Activated naive CD4-positive, alpha-beta T cell (primary cell): Measurements from ENCODE around the gene PRKCQ.

Source experiments
- DNase-seq, 4 experiments: peaks; one replicate each; lab custom pipeline; 2025; lab: John Stamatoyannopoulos, UW

Gene PRKCQ

DNA sequence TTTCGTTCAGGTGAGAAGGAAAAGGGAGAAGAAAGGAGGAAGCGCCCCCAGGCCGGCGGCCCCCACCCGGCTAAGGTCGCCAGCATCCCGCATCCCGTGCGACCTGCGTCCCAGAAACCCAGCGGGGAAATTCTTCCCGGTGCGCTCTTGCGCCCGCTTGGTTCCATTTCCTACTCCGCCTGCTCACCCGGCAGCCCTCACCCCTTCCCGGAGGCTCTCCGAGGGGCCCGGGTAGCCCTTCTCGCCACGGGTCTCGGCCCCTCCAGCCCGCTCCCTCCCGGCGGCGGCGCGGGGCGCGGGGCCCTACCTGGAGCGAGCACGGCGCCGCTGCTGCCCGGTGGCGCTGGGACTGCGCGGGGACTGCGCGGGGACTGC lies at the start of gene PRKCQ:
PRKCQ (minus strand) TSS at position 373 of the 375 bp plus-strand sequence. CDS start 65,141 bp downstream, outside the sequence.
- no peak for DNase-seq

DNA sequence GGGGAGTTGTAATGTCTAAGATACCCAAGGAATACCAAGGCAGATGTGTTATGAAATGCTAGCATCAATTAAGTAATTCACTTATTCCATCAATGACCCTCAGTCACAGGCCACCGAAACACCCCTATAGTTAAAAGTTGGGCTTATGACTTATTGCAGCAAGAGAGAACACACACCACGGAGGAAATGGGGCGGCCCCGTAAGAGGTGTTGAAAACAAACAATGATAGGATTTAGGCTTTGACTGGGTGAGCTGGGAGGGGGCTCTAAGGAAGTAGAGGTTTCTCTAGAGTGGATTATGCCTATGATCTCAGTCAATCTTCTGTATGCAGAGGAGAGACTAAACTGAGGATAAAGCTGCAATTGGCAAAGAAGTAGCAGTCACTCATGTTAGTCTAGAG lies 45.4 kb upstream of the PRKCQ start:
- no peak for DNase-seq

DNA sequence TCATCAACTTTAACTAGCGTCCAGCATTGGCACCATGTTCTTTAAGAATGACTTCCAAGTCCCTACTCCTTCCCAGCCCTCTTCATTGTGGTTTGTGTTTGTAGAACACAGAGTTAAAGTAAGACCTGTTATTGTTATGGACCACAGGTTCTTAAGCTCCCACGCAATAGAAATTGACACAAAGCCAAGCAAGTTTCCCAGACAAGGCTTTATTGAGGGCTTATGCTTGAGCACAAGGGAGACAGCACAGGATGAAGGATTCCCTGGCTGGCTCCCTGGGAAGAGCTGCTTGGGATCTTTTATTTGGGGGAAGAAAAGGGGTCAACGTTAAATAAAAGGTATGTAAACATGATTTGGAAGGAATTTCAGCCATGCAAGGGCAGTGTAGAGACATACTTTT lies 44.3 kb upstream of the PRKCQ start:
- no peak for DNase-seq

DNA sequence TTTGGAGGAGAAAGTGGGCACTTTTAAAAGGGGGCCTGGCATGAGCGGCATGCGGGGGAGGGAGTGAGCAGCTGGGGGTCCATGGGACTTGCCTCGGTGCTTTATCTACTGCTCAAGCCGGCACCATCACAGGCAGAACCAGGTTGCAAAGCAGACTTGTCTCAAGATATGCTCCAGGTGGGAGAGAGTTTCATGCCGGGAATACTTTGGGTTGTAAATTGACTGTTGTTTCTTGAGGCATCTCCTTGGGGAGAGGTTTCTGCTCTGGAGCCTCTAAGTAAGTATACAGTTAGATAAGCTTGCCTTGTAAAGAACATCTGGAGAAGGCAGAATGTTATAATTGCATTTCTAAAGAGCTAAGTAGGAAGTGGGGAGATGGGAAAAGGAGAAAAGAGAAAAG lies 42.8 kb upstream of the PRKCQ start:
- DNase-seq: no peak

DNA sequence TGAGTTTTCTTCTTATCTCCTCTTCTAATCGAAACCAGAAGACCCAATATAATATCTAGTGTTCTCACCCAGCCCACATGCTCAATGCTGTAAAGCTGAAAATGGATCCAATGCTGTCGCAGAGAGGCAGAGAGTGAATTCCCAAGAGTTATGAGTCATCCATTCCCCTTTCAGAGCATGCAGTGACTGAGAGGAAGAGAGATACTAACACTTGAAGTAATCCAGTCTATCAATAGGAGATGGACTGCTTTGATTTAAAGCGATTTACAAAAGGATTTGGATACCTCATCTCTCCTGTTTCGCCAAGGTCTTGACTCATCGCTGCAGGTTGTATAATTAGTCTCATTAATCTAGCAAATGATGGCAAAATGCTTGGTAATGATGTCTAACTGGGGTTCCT lies 41.5 kb upstream of the PRKCQ start:
- no peak for DNase-seq

DNA sequence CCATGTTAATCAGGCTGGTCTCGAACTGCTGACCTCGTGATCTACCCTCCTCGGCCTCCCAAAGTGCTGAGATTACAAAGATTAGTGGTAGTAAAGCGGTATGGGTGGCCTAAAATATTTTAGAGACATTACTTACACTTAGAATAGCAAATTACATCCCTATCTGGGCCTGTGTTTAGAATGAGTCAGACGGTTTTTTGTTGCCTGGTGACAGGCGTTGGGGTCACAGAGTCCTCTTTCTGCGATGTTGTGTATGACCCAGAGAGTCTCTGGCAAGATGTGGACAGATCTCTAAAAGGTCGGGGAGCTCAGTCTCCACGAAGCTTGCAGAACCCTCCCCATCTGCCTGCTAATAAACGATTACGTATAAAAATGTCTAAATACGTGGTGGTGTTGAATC lies 39.6 kb upstream of the PRKCQ start:
- no peak for DNase-seq

DNA sequence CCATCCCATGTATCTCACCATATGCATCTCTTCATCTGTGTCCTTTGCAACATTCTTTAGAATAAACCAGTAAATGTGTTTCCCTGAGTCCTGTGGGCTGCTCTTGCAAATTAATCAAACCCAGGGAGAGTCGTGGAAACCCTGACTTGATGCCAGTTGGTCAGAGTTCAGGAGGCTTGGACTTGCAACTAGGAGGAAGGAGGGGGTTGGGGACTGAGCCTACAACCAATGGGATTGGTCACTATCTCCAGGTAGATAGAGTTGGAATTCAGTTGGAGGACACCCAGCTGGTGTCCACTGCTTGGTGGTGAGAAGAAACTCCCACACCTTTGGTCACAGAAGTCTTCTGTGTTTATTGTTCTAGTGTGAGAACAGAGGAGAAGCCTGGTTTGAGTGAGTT lies 38.3 kb upstream of the PRKCQ start:
- DNase-seq: no peak

DNA sequence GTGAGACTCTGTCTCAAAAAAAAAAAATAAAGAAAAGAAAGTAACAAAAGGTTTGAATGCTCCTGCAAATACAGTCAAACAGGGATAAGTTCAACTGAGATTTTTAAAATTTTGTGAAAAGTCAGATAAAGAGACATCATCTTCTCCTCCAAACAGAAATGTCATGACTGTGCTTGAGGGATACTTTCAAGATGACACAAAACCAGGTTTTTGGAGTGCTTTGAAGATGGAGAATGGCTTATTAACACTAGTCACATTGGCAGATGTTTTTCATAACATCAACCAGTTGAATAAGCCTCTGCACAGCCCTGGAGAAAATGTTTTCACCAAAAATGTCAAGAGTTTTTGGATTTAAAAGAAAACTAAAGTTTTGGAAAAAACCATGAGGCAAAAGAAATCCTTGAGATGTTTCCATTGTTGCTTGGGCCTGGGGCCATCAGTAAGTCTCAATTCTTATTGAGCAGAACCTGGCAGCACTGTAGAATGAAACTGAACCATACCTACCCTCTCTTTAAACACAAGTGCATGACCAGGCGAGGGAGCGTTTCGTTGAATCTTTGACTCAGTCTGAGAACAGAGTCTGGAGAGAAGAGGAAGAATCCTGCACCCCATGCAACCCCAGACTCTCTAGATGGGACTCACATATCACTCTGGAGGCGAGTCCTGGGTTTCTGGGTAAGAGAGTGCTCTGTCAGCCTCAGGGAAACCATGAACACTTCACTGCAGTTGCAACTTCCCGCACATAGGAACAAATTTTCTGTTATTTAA lies 37.4 kb upstream of the PRKCQ start:
- DNase-seq: no peak

DNA sequence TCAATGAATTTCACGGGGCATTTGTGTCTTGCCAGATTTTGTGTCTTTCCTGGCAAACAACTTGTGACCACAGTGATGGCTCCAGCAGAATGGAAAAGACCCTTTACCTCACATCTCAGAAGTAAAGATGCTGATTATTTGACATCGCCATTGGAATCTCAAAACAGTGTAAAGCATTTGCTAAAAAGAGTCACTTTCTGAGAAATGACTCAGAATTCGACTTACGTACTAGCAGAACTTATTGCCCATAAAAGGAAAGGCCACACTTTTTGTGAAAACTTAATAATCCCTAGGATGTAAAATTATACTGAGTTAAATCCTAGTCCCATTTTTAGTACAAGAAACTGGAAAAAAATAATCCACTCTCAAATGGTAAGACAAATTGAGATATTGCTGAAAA lies 35.9 kb upstream of the PRKCQ start:
- DNase-seq: no peak

DNA sequence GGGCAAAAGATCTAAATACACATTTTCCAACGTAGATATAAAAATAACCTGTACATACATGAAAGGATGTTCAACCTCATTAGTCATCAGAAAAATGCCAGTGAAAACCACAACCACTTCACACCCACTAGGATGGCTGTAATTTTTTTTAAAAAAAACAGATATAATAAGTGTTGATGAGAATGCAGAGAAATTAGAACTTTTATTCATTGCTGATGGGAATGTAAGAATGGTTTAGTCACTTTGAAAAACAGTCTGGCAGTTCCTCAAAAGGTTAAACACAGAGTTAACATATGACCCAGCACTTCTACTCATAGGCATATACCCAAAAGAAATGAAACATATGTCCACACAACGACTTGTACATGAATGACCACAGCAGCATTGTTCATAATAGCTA lies 32.3 kb upstream of the PRKCQ start:
- no peak for DNase-seq

DNA sequence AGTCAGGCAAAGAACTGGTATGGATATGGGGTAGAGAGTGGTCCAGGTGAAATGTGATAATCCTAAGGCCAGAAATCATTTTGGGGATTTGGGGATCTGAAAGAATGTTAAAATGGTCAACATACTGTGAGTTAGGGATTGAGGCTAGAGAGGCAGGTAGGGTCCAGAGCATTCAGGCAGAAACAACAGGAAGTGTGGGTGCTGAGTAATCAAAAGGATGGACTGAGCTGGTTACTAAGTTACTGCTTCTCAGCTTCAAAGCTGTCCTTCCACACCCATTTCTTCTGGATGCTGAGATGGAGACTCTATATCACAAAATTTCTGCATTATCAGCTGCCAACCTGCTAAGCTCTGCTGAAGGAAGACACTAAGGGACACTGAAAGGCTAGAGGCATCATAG lies 30.6 kb upstream of the PRKCQ start:
- no peak for DNase-seq

DNA sequence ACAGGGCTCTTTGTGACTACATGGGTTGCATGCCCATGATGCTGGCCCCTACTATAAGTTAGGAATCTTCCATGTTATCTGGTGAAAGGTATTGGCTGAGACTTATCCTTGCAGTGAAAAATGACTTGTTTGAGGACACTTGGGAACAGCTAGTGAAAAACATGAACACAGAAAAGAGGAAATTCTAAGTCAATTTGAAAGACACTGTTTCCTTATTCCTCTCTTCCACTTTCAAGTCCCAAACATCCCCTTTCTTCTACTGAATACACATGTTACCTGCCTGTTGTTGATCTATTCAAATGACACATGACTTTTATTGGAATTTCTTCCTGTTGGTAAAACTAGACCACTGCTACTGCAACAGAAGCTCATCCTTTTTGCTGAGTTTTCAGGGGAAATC lies 29.5 kb upstream of the PRKCQ start:
- no peak for DNase-seq

DNA sequence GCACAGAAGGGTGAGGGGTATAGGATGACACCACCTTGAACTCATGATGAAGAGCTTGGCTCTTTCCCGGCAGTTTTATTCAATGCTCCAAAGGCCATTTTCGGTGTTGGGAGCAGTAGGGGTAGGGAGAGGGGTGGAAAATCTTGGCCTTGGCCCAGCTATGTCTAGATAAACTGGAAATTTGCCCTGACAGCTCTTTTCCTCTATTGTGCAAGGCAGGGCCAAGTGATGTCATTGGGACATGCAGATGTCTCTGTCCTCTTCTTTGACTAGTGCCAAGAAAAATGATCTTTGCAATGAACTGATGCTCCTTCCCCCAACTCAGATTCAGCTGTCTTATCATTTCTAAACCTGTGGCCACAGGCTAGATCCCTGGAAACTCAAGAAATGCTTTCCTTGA lies 27.7 kb upstream of the PRKCQ start:
- no peak for DNase-seq

DNA sequence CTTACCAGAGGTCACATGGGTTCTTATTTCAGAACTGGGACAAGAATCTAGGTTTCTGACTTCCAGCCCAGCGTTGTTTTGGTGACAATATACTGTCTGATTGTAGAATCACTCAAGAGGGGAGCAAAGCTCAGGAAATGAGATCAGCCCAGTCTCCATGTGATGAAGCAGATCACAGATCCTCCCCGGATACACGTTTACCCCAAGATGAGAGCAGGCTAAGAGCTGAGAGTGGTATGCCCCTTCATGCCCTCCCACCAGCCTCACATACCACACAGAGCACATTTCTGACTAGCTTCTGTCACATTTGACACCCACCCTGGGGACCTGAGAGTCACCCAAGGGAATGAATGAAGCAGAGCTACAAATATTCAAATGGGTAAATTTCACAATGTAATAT lies 27.1 kb upstream of the PRKCQ start:
- DNase-seq: no peak

DNA sequence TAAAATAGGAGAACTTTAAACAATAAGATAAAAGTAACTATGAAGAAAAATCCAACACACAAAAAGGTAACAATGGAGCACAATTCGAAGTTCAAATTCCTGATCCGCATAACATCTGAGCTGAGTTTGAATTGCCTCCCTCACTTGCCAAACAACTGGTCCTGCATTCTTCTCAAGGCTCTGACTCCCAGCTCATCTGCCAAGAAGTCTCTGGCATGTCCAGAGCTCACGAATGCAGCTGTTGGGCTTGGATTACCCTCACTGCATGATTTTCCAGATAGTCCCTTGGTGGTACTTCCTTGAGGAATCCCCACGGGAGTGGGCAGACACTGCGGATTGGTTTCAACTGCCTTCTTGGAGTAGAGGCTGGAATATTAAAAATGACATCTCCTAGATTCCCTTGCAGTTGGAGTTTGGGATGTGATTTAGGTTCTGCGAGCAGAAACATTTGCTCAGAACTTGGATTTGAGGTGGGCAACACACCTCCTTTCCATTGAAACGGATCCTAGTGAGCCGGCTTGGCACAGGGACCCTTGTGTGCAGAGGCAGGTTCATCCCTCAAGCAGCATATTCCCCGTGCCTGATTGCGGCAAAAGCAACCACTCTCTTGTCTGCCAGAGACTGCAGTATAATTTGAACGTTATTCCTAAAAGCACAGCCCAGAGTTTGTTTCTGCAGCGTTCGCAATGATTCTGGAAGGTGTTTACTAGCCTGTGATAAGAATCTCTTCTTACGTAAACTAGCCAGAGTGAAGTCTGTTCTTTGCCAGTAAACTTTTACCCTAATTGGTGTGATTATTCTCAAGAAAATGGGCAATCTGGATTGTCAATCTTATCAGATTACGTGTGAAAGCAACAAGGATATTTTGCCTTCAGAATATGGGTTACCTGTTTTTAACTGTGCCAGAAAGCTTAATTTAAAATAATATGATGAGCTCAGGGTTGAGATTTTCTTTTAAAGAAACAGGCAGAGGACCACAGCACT lies 23.4 kb upstream of the PRKCQ start:
- DNase-seq: no peak

DNA sequence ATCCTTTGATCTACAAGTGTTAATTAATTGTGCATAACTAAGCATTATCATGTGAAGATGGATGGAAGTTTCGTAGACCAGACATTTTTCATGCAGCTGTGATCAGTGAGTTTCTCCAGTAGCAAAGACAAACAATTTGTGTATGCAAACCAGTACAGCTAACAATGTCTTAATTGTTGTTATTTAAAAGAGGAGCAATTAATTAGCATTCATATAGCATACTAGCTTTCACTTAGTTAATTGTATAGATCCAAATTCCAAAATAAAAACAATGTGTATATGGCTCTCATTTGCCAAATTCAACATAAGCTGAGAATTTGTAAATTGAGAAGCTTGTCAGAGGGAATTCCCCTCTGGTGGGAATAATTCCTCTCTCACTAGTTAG lies 22.6 kb upstream of the PRKCQ start:
- no peak for DNase-seq

DNA sequence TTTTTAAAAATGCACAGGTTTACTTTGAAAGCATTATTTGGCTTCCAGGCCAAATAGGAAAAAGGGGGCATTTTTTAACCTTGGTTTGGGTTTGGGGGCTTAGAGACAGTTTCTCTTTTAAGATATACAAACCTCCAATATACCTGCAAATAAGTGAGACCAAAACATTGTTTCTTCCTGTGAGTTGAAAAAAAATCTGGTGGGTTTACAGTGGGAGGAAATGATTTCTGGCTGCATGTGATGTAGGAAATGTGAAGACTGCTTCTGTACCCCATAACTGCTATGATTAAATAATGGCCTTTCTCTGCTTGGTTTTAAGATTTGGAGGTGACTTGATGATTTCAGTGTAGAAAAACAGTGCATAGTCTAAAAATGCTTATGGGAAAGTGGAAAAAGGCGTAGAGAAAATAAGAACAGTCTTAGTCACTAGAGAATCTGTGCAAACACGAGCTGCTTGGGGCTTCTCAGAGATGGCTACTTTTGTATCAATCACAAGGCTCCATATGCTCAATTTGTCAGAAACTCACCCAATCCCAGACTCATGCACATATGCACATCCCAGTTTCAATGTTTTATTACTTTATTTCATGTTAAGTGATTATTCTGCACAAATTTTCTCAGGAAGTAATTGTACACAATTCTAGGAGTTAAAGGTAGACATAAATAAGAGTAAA lies 22.1 kb upstream of the PRKCQ start:
- no peak for DNase-seq

DNA sequence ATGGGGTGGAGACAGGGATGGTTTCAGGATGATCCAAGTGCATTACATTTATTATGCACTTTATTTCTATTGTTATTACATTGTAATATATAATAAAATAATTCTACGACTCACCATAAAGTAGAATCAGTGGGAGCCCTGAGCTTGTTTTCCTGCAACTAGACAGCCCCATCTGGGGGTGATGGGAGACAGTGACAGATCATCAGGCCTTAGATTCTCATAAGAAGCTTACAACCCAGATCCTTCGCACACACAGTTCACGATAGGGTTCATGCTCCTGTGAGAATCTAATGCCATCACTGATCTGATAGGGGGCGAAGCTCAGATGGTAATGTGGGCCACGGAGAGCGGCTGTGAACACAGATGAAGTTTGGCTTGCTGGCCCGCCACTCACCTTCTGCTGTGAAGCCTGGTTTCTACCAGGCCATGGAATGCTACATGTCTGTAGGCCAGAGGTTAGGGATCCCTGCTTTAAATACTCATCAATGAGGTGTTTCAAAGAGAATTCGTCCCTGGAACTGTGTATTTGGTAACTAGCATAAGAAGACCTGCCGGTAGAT lies 21.2 kb upstream of the PRKCQ start:
- DNase-seq: peak in 1 of 4 experiments; percentile 26

DNA sequence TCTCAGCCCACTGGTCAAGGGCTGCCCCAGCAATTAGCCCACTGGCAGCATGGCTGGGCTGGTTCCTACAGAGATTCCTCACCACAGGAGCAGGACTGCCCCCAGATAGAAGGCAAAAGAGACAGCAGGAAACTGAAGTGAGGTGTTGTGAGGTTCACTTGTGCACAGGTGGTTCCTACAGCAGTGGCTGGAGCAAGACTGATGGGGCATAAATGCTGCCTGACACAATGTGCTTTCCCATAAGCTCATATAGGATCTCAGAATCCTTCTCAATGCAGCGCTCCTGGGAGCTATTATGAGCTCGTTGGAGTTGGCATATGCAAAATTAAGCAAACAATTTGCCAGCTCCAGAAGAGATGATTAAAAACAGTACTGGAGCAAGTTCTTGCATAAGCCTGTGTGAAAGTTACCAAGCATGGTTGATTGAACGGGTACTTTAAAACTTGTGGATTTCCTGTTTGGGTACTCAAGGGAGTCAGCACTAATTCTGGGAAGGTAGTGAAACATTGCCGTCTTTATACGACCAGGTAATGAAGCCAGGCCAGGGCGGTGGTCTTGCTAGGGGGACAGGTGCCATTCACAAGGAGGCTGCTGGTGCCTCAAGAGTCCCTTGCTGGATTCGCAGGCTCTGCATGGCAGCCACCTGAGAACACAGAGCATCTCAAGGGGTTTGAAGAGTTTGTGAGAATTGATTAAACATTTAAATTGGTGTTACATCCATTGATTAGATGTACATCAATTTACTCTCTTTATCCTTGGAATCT lies 20.3 kb upstream of the PRKCQ start:
- DNase-seq: no peak

DNA sequence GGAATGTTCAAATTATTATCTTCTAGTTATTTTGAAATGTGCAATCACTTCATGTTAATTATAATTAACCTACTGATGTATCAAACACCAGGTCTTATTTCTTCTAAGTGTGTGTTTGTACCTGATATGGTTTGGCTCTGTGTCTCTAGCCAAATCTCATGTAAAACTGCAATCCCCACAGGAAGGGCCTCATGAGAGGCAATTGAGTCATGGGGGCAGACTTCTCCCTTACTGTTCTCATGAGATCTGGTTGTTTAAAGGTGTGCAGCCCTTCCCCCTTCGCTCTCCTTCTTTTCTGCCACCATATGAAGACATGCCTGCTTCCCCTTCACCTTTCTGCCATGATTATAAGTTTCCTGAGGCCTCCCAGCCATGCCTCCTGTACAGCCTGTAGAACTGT lies 18.6 kb upstream of the PRKCQ start:
- DNase-seq: no peak

DNA sequence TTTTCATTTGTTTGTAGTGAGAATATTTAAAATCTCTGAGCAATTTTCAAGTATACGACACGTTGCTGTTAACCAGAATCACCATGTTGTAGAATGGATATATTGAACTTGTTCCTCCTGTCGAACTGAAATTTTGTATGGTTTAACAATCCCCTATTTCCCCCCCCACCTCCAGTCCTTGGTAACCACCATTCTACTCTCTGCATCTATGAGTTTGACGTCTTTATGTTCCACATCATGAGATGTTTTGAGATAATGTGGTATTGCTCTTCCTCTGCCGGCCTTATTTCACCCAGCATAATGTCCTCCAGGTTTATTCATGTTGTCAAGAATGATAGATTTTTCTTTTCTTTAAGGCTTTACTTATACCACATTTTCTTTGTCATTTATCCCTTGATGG lies 17.4 kb upstream of the PRKCQ start:
- DNase-seq: no peak

DNA sequence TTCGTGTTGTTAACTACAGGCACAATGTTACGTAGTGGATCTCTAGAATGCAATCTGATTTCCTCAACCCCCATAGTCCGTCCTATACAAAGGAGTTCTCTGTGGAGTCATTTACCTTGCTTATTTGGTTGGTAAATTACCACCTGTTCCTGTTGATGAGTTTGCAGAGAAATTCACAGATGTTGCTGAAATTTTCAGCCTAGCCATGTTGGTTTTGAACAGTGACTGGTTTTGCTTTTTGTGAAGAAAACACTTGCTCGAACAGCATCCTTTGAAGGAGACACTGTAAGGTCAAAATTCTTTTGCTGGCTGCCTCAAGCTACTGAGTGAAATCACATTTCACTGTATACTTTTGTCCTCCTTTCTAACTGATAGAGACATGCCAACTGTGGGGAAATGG lies 15.4 kb upstream of the PRKCQ start:
- no peak for DNase-seq
